NCI-H1436 treated with DMSO at 0.1 percent for 48 hours (cell line): ENCODE data around the gene BABAM2.

Experiments
- DNase-seq: peaks from one replicate; lab custom pipeline; 2025; lab: John Stamatoyannopoulos, UW

BABAM2 gene

GRCh38 chr2:28163627-28164279, 273.2 kb downstream of the BABAM2 start:
- no peak for DNase-seq

GRCh38 chr2:28164280-28164801, 273.8 kb downstream of the BABAM2 start:
- DNase-seq, result no peak

- no peak for DNase-seq
Measured at GRCh38 chr2:28165087-28165635, 274.6 kb downstream of the BABAM2 start.

- no peak for DNase-seq
Measured at GRCh38 chr2:28166956-28167355, 276.4 kb downstream of the BABAM2 start.

GRCh38 chr2:28168376-28168775, 277.8 kb downstream of the BABAM2 start:
- no peak for DNase-seq

GRCh38 chr2:28169492-28169891, 279.0 kb downstream of the BABAM2 start:
- no peak for DNase-seq

- DNase-seq, result no peak
Measured at GRCh38 chr2:28172114-28172898, 281.8 kb downstream of the BABAM2 start.

- DNase-seq, result no peak
Measured at GRCh38 chr2:28173377-28173776, 282.8 kb downstream of the BABAM2 start.

- no peak for DNase-seq
Measured at GRCh38 chr2:28174211-28174610, 283.7 kb downstream of the BABAM2 start.

GRCh38 chr2:28175028-28175427, 284.5 kb downstream of the BABAM2 start:
- no peak for DNase-seq

- DNase-seq, result no peak
Measured at GRCh38 chr2:28178946-28179345, 288.4 kb downstream of the BABAM2 start.

GRCh38 chr2:28181801-28182200, 291.3 kb downstream of the BABAM2 start:
- DNase-seq, result no peak

GRCh38 chr2:28182348-28182747, 291.8 kb downstream of the BABAM2 start:
- DNase-seq, result no peak

- DNase-seq, result no peak
Measured at GRCh38 chr2:28185153-28185552, 294.6 kb downstream of the BABAM2 start.

- no peak for DNase-seq
Measured at GRCh38 chr2:28185891-28186290, 295.4 kb downstream of the BABAM2 start.

- DNase-seq, result no peak
Measured at GRCh38 chr2:28187186-28187585, 296.7 kb downstream of the BABAM2 start.

GRCh38 chr2:28188436-28188835, 297.9 kb downstream of the BABAM2 start:
- no peak for DNase-seq

GRCh38 chr2:28193630-28194403, 303.3 kb downstream of the BABAM2 start:
- no peak for DNase-seq

- DNase-seq, result no peak
Measured at GRCh38 chr2:28199995-28200679, 309.6 kb downstream of the BABAM2 start.

- DNase-seq, result no peak
Measured at GRCh38 chr2:28201671-28202180, 311.2 kb downstream of the BABAM2 start.

- DNase-seq, result no peak
Measured at GRCh38 chr2:28202719-28203118, 312.2 kb downstream of the BABAM2 start.
